GM23338 (cell line): ENCODE measurements around the gene COA1. TPM values are rescaled to one million over a fixed set of nuclear protein-coding genes. Genes with fewer than 3 reads are reported as not detected.

Experiments used
- ATAC-seq: fragments of 200-7000 bp; cut with Tn5 transposase; 3 replicates; pipeline ENCODE4 v1.9.1; 2020
- DNase-seq: peaks from one replicate; pipeline ENCODE4 v3.0.0-alpha.2; 2015; ENCODE audit warnings: low spot score
- H2AFZ ChIP-seq: fragments of 200-600 bp; sonication (generic); 2 replicates; pipeline ENCODE4 v1.8.0; 2016; ENCODE audit warnings: antibody characterized with exemption, mild to moderate bottlenecking, moderate library complexity
- H3F3A ChIP-seq: fragments of 200-600 bp; sonication (generic); replicated peaks from 2 replicates; pipeline ENCODE4 v1.8.0; 2017; ENCODE audit warnings: antibody characterized with exemption, mixed run types, low read depth
- H3K27ac ChIP-seq: fragments of 200-600 bp; sonication (generic); 2 replicates; pipeline ENCODE4 v1.6.1; 2016; ENCODE audit warnings: low read depth
- H3K27me3 ChIP-seq: fragments of 200-600 bp; sonication (generic); 2 replicates; pipeline ENCODE4 v1.8.0; 2016; ENCODE audit warnings: mild to moderate bottlenecking, mixed run types, moderate library complexity; ENCODE audit not compliant: insufficient read depth
- H3K36me3 ChIP-seq: fragments of 200-600 bp; sonication (generic); 2 replicates; pipeline ENCODE4 v1.8.0; 2016; ENCODE audit warnings: mild to moderate bottlenecking; ENCODE audit not compliant: insufficient read depth
- H3K4me1 ChIP-seq: fragments of 200-600 bp; sonication (generic); 2 replicates; pipeline ENCODE4 v1.8.0; 2016; ENCODE audit warnings: mild to moderate bottlenecking, moderate library complexity; ENCODE audit not compliant: insufficient read depth
- H3K4me2 ChIP-seq: fragments of 200-600 bp; sonication (generic); 2 replicates; pipeline ENCODE4 v1.7.1; 2017; ENCODE audit warnings: mixed run types
- H3K4me3 ChIP-seq: fragments of 200-600 bp; sonication (generic); 2 replicates; pipeline ENCODE4 v1.6.1; 2016; ENCODE audit warnings: mixed run types
- H3K79me2 ChIP-seq: fragments of 200-600 bp; sonication (generic); replicated peaks from 2 replicates; pipeline ENCODE4 v1.8.0; 2017; ENCODE audit warnings: mild to moderate bottlenecking; ENCODE audit not compliant: insufficient read depth
- H3K9me2 ChIP-seq: fragments of 200-600 bp; sonication (generic); 2 replicates; pipeline ENCODE4 v1.8.0; 2017; ENCODE audit not compliant: insufficient read depth
- H4K20me1 ChIP-seq: fragments of 200-600 bp; sonication (generic); replicated peaks from 2 replicates; pipeline ENCODE4 v1.8.0; 2017; ENCODE audit warnings: mild to moderate bottlenecking; ENCODE audit not compliant: insufficient read depth
- H3K27ac Mint-ChIP-seq: 2 replicates; pipeline ENCODE4 v1.8.0; 2020; ENCODE audit warnings: inconsistent platforms, mild to moderate bottlenecking, moderate library complexity, mixed read lengths
- H3K27me3 Mint-ChIP-seq: 3 replicates; pipeline ENCODE4 v1.8.0; 2022; ENCODE audit warnings: low read depth, mild to moderate bottlenecking, moderate library complexity, mixed read lengths, inconsistent platforms; ENCODE audit not compliant: insufficient read depth, poor library complexity
- H3K36me3 Mint-ChIP-seq: 3 replicates; pipeline ENCODE4 v1.8.0; 2021; ENCODE audit warnings: low read depth, mild to moderate bottlenecking, inconsistent platforms, moderate library complexity, mixed read lengths
- H3K4me1 Mint-ChIP-seq: 3 replicates; pipeline ENCODE4 v1.8.0; 2020; ENCODE audit warnings: mild to moderate bottlenecking, inconsistent platforms, mixed read lengths
- H3K4me3 Mint-ChIP-seq: 3 replicates; pipeline ENCODE4 v1.8.0; 2021; ENCODE audit warnings: moderate library complexity, mild to moderate bottlenecking, inconsistent platforms, mixed read lengths
- H3K9me3 Mint-ChIP-seq: 3 replicates; pipeline ENCODE4 v1.8.0; 2020; ENCODE audit warnings: moderate library complexity, mild to moderate bottlenecking, inconsistent platforms, mixed read lengths
- EZH2phosphoT487 ChIP-seq: fragments of 200-600 bp; sonication (generic); IDR thresholded peaks from one replicate; pipeline ENCODE4 v1.8.1; 2018; ENCODE audit warnings: antibody characterized with exemption; ENCODE audit not compliant: unreplicated experiment
- JUNB ChIP-seq: IDR thresholded peaks from one replicate; pipeline ENCODE4 v1.6.1; 2016; ENCODE audit warnings: antibody characterized with exemption; ENCODE audit not compliant: unreplicated experiment
- NANOG ChIP-seq: IDR thresholded peaks from 2 replicates; pipeline ENCODE4 v1.6.1; 2016; ENCODE audit warnings: antibody characterized with exemption, borderline replicate concordance
- POLR2AphosphoS5 ChIP-seq: IDR thresholded peaks from 2 replicates; pipeline ENCODE4 v1.6.1; 2016; ENCODE audit warnings: antibody characterized with exemption, low read depth
- STAT1 ChIP-seq: IDR thresholded peaks from one replicate; pipeline ENCODE4 v1.6.1; 2016; ENCODE audit warnings: antibody characterized with exemption; ENCODE audit not compliant: unreplicated experiment
- ZNF114 ChIP-seq: fragments of 250-450 bp; sonication (Bioruptor Pico); IDR thresholded peaks from 2 replicates; pipeline ENCODE4 v1.5.0; 2020; ENCODE audit warnings: mild to moderate bottlenecking, moderate library complexity
- ZNF331 ChIP-seq: fragments of 250-450 bp; sonication (Bioruptor Pico); IDR thresholded peaks from 2 replicates; pipeline ENCODE4 v1.5.0; 2020; ENCODE audit warnings: low read depth, mild to moderate bottlenecking, moderate library complexity
- polyA plus RNA-seq: library from polyadenylated mRNA; unstranded; fragments of >200 nt; fragmentation: Nextera tagmentation; extraction: Ambion mirVana; gene quantifications from 2 replicates; pipeline ENCODE4 v1.2.1, GENCODE V29; 2016
- total RNA-seq: library from RNA; depleted of rRNA; stranded (reverse); fragments of >200 nt; shearing (Covaris generic); gene quantifications from 2 replicates; pipeline ENCODE4 v1.2.3, GENCODE V29; 2014
- TF ChIP-seq, protein P1 (sequence below), 2 experiments: fragments of 200-600 bp in 1 of 2; sonication (generic) in 1 of 2; conservative IDR thresholded peaks; 2 replicates each; pipeline versions ENCODE4 v1.5.1 to v1.6.1; 2016 to 2017; ENCODE audit warnings: antibody characterized with exemption in 2 of 2, low read depth in 2 of 2, mild to moderate bottlenecking in 2 of 2, moderate library complexity in 1 of 2
- TF ChIP-seq, protein P2 (sequence below): fragments of 250-450 bp; sonication (Bioruptor Pico); IDR thresholded peaks from 2 replicates; pipeline ENCODE4 v1.5.0; 2020; ENCODE audit warnings: mild to moderate bottlenecking, moderate library complexity
- TF ChIP-seq, protein P3 (sequence below): IDR thresholded peaks from 2 replicates; pipeline ENCODE4 v1.6.1; 2016; ENCODE audit warnings: antibody characterized with exemption

The COA1 gene
- total and polyA plus RNA-seq, 2 experiments from 2014 or later: 156 to 158 TPM

DNA sequence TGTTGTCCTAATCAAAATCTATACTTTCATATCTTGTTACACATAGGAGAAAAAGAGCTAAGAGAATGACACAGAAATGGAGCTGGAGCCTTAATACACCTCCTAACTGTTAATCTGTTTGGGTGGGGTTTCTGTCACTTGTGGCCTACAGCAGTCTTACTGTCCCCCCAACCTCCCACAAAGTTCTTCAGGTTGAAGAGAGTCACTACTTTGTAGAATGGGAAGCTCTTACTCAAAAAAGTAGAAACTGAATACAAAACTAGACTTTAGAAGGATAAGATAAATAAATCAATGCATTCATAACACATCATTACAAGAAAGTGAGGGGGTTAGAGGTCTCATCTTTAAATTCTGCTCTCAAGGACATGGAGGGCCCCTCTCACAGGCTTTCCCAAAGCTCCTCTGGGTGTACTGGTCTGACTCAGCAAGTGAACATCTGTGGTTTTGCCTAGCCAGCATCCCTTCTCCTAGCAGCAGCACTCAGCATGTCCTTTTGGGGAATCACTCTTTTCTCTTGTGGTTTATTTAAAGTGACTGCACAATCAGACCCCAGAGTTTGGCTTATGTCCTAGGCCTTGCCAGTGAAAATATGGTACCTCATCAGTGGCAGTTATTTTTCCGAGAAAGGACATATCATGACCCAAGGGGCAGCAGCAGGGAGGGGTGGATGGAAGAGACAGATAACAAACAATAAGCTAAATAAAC lies 27.2 kb upstream of the COA1 start:
- TF ChIP-seq, protein P1, sequence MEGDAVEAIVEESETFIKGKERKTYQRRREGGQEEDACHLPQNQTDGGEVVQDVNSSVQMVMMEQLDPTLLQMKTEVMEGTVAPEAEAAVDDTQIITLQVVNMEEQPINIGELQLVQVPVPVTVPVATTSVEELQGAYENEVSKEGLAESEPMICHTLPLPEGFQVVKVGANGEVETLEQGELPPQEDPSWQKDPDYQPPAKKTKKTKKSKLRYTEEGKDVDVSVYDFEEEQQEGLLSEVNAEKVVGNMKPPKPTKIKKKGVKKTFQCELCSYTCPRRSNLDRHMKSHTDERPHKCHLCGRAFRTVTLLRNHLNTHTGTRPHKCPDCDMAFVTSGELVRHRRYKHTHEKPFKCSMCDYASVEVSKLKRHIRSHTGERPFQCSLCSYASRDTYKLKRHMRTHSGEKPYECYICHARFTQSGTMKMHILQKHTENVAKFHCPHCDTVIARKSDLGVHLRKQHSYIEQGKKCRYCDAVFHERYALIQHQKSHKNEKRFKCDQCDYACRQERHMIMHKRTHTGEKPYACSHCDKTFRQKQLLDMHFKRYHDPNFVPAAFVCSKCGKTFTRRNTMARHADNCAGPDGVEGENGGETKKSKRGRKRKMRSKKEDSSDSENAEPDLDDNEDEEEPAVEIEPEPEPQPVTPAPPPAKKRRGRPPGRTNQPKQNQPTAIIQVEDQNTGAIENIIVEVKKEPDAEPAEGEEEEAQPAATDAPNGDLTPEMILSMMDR (conservative IDR thresholded peaks at IDR 0.05; ENCODE audit: low read depth in 2 of 2): no peak
- TF ChIP-seq NANOG: no peak
- TF ChIP-seq EZH2phosphoT487: no peak
- no peak for TF ChIP-seq POLR2AphosphoS5
- no peak for TF ChIP-seq ZNF114 (CRISPR knock-in tag)
- TF ChIP-seq, protein P2, sequence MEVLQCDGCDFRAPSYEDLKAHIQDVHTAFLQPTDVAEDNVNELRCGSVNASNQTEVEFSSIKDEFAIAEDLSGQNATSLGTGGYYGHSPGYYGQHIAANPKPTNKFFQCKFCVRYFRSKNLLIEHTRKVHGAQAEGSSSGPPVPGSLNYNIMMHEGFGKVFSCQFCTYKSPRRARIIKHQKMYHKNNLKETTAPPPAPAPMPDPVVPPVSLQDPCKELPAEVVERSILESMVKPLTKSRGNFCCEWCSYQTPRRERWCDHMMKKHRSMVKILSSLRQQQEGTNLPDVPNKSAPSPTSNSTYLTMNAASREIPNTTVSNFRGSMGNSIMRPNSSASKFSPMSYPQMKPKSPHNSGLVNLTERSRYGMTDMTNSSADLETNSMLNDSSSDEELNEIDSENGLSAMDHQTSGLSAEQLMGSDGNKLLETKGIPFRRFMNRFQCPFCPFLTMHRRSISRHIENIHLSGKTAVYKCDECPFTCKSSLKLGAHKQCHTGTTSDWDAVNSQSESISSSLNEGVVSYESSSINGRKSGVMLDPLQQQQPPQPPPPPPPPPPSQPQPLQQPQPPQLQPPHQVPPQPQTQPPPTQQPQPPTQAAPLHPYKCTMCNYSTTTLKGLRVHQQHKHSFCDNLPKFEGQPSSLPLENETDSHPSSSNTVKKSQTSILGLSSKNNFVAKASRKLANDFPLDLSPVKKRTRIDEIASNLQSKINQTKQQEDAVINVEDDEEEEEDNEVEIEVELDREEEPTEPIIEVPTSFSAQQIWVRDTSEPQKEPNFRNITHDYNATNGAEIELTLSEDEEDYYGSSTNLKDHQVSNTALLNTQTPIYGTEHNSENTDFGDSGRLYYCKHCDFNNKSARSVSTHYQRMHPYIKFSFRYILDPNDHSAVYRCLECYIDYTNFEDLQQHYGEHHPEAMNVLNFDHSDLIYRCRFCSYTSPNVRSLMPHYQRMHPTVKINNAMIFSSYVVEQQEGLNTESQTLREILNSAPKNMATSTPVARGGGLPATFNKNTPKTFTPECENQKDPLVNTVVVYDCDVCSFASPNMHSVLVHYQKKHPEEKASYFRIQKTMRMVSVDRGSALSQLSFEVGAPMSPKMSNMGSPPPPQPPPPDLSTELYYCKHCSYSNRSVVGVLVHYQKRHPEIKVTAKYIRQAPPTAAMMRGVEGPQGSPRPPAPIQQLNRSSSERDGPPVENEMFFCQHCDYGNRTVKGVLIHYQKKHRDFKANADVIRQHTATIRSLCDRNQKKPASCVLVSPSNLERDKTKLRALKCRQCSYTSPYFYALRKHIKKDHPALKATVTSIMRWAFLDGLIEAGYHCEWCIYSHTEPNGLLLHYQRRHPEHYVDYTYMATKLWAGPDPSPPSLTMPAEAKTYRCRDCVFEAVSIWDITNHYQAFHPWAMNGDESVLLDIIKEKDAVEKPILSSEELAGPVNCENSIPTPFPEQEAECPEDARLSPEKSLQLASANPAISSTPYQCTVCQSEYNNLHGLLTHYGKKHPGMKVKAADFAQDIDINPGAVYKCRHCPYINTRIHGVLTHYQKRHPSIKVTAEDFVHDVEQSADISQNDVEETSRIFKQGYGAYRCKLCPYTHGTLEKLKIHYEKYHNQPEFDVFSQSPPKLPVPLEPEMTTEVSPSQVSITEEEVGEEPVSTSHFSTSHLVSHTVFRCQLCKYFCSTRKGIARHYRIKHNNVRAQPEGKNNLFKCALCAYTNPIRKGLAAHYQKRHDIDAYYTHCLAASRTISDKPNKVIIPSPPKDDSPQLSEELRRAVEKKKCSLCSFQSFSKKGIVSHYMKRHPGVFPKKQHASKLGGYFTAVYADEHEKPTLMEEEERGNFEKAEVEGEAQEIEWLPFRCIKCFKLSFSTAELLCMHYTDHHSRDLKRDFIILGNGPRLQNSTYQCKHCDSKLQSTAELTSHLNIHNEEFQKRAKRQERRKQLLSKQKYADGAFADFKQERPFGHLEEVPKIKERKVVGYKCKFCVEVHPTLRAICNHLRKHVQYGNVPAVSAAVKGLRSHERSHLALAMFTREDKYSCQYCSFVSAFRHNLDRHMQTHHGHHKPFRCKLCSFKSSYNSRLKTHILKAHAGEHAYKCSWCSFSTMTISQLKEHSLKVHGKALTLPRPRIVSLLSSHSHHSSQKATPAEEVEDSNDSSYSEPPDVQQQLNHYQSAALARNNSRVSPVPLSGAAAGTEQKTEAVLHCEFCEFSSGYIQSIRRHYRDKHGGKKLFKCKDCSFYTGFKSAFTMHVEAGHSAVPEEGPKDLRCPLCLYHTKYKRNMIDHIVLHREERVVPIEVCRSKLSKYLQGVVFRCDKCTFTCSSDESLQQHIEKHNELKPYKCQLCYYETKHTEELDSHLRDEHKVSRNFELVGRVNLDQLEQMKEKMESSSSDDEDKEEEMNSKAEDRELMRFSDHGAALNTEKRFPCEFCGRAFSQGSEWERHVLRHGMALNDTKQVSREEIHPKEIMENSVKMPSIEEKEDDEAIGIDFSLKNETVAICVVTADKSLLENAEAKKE (CRISPR knock-in tag): no peak
- no peak for TF ChIP-seq ZNF331 (CRISPR knock-in tag)
- TF ChIP-seq JUNB: no peak
- TF ChIP-seq STAT1: no peak
- TF ChIP-seq, protein P3, sequence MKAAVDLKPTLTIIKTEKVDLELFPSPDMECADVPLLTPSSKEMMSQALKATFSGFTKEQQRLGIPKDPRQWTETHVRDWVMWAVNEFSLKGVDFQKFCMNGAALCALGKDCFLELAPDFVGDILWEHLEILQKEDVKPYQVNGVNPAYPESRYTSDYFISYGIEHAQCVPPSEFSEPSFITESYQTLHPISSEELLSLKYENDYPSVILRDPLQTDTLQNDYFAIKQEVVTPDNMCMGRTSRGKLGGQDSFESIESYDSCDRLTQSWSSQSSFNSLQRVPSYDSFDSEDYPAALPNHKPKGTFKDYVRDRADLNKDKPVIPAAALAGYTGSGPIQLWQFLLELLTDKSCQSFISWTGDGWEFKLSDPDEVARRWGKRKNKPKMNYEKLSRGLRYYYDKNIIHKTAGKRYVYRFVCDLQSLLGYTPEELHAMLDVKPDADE: no peak
- Histone ChIP-seq H2AFZ (no peak overlapping the region), H3K4me1 (peaks cover 3% of the 10 kb centered on the region; the same call in 1 of the 2 replicates), H3K4me3 (no peak overlapping the region), H3K27me3 (peaks cover 35% of the 10 kb centered on the region), H3K9me2 (peaks cover 4% of the 10 kb centered on the region; the same call in 1 of the 2 replicates), H3K4me2 (no peak overlapping the region), H3K79me2 (no peaks in the 10 kb centered on the region), H3K36me3 (no peaks in the 10 kb centered on the region), H3K27ac (no peak overlapping the region), H3F3A (0 out of 2 replicates have a peak, but pooled peaks cover 6% of the 10 kb centered on the region), H4K20me1 (no peaks in the 10 kb centered on the region)
- DNase-seq (no peak), ATAC-seq (no peak)
- H3K4me3 Mint-ChIP-seq: peak overlapping the region; percentile 80; the same call in 2 of the 3 replicates
- peaks cover 22% of the 10 kb centered on the region for H3K27me3 Mint-ChIP-seq
- peaks cover 16% of the 10 kb centered on the region for H3K4me1 Mint-ChIP-seq
- no peak overlapping the region for H3K27ac Mint-ChIP-seq
- no peaks in the 10 kb centered on the region for H3K9me3 Mint-ChIP-seq
- H3K36me3 Mint-ChIP-seq: no peaks in the 10 kb centered on the region
